Thymus (tissue), 11 donors: ENCODE measurements around the gene LARP7. TPM values are rescaled to one million over a fixed set of nuclear protein-coding genes. Genes with fewer than 3 reads are reported as not detected.
"Not testable (repeated sequence)": the region's sequence is repeated elsewhere in the genome, so short reads cannot be mapped to it uniquely, and the experiment has no call there.

Experiments used
- DNase-seq, 9 donors: peaks; one replicate each; pipeline ENCODE4 v3.0.0-alpha.2; 2013; ENCODE audit warnings: low spot score in 9 of 9, low read depth in 6 of 9, missing footprints in 1 of 9
- H3K27ac ChIP-seq, 2 donors: one replicate each; pipeline ENCODE4 v1.5.1; 2013; ENCODE audit warnings: control low read depth in 1 of 2, low read depth in 1 of 2, low read length in 1 of 2, mild to moderate bottlenecking in 1 of 2, moderate library complexity in 1 of 2
- H3K27me3 ChIP-seq, 2 donors: one replicate each; pipeline ENCODE4 v1.5.1; 2013; ENCODE audit warnings: low read length in 1 of 2; ENCODE audit not compliant: control insufficient read depth in 2 of 2, insufficient read depth in 1 of 2
- H3K36me3 ChIP-seq, 2 donors: one replicate each; pipeline ENCODE4 v1.5.1; 2013; ENCODE audit warnings: low read length in 1 of 2, mild to moderate bottlenecking in 1 of 2, moderate library complexity in 1 of 2; ENCODE audit not compliant: control insufficient read depth in 2 of 2, insufficient read depth in 2 of 2
- H3K4me1 ChIP-seq, 2 donors: one replicate each; pipeline ENCODE4 v1.5.1; 2013; ENCODE audit warnings: low read length in 2 of 2; ENCODE audit not compliant: control insufficient read depth in 2 of 2, insufficient read depth in 2 of 2
- H3K4me3 ChIP-seq, 2 donors: one replicate each; pipeline ENCODE4 v1.5.1; 2013; ENCODE audit warnings: low read length in 2 of 2, control low read depth in 1 of 2, mild to moderate bottlenecking in 1 of 2
- H3K9me3 ChIP-seq, 2 donors: one replicate each; pipeline ENCODE4 v1.5.1; 2013; ENCODE audit warnings: low read length in 1 of 2, mild to moderate bottlenecking in 1 of 2; ENCODE audit not compliant: control insufficient read depth in 2 of 2, insufficient read depth in 1 of 2
- WGBS: extraction: QIAGEN DNeasy Blood & Tissue Kit; methylation state at CpG from one replicate; pipeline ENCODE4 v1.1.7; 2013; 5-methylcytosine and 5-hydroxymethylcytosine counted together
- polyA plus RNA-seq: library from polyadenylated mRNA; stranded (reverse); fragments of 200-250 nt; gene quantifications from one replicate; pipeline ENCODE4 v1.2.3, GENCODE V29; 2013
- total RNA-seq: library from RNA; stranded (reverse); fragments of 120-200 nt; gene quantifications from one replicate; pipeline ENCODE4 v1.2.4, GENCODE V29; 2013
- donor health status: healthy.

LARP7 gene
- total and polyA plus RNA-seq, 2 donors = 74.3 to 77.1 TPM

DNA sequence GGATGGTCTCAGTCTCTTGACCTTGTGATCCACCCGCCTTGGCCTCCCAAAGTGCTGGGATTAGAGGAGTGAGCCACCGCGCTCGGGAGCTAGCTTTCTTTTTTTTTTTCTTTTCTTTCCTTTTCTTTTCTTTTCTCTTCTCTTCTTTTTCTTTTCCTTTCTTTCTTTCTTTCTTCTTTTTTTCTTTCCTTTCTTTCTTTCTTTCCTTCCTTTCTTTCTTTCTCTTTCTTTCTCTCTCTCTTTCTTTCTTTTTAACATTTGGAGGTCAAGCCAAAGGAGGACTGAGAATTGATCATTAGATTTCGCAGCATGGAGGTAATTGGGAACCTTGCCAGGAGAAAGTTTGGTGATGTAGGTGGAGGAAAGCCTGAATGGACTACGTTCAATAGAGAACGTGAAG, 67.4 kb downstream of the LARP7 start:
- H3K4me3 ChIP-seq = no peak overlapping the region
- H3K36me3 ChIP-seq = no peaks in the 10 kb centered on the region
- H3K27me3 ChIP-seq = peaks cover 27 to 65% of the 10 kb centered on the region in 2 donors
- WGBS = 81% methylated on average over 7 of the region's 7 CpGs
- no peaks in the 10 kb centered on the region for H3K9me3 ChIP-seq
- DNase-seq = no peak
- H3K27ac ChIP-seq = no peak overlapping the region
- H3K4me1 ChIP-seq = peaks cover 0 to 7% of the 10 kb centered on the region in 2 donors

DNA sequence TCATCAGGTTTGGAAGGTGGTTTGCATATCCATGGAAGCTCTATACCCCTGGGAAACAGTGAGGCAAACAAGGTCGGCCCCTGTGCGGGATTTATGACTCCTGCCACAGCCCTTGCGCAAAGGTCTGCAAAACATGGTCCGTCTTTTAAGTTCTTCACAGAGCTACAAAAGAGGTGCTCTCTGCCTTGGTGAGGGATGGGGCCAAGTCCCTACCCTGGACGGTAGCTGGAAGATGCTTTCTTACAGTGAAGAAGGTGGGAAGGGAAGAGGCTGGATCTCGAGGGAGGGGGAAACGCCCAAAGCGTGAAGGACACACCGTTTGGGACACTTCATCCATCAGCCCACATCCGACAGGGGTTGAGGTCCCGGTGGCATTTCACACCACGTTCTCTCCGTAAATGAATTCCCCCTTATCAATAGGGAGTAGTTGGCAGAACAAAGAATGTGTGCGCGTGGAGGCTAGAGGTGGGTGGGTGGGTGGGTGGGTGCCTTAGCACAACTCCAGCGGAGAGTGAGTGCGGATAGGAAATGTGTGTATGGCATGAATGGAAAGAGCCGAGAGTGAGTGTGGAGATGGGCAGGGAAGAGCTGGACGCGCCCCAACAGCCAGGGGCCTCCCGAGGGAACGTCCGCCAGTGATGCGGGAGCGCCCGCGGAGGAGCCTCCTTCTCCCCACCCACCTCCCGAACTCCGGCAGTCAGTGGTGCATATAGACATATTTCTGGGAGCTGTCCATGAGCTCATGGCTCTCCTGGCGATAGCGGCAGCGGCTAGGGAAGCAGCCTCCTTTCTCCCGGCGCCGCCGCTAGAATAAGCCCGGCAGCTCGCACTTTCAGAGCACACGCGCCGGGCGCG, 68.3 kb downstream of the LARP7 start:
- WGBS = 5% methylated on average over 43 of the region's 43 CpGs
- Histone ChIP-seq H3K9me3 (no peaks in the 10 kb centered on the region), H3K36me3 (no peaks in the 10 kb centered on the region), H3K4me1 (peaks cover 0 to 7% of the 10 kb centered on the region in 2 donors), H3K27ac (no peak overlapping the region), H3K4me3 (peak overlapping the region in 1 of 2 donors; percentile 47), H3K27me3 (peaks cover 27 to 71% of the 10 kb centered on the region in 2 donors)
- DNase-seq = no peak

DNA sequence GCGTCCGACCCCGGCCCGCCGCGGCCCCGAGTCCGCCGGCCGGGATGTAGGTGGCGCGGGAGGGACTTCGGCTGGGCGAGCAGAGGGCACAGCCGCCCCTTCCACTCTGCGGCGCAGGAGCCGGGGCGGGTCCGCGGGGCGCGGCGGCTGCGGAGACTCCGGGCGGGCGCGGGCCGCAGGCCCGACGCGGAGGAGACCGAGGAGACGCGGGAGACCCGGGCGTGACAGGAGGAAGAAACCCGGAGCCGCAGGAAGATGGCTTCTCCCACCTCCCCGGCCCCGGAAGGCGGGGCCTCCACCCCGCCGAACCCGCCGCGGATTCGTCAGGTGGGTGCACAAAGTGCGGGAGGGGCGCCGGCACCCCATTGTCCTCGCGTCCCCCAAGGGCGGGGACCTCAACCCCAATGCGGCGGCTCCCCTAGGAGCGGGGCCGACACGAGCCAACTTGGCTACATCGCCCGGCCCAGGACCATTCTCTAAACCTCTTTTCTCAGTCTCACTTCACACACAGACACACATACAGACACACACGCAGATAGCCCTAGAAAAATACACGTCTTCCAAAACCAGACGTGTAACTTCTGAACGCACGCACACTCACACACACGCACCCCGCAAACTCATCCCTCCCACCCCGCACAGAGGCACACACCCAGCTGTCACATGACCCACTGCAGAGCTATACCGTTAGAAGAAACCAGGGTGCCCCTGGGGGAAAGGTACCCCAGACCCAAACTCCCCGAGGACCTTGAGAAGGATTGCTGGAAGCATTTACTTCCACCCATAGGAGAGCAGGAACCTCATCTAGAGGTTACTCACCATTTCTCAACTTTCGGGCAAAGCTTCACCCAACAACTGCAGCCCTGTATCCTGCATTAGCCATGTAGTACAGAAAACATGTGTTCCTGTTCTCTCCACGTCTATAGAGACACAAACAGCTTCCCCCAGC, 69.2 kb downstream of the LARP7 start:
- H3K9me3 ChIP-seq, H3K27ac ChIP-seq, H3K4me1 ChIP-seq, H3K36me3 ChIP-seq: not testable (repeated sequence)
- H3K4me3 ChIP-seq = peak overlapping the region; percentile 33 to 47
- peak in 5 of 9 donors; percentile 0 to 23 (median 3) for DNase-seq
- WGBS = 2% methylated on average over 34 of the region's 74 CpGs
- peaks cover 27 to 72% of the 10 kb centered on the region in 2 donors for H3K27me3 ChIP-seq

- H3K27ac ChIP-seq = no peak overlapping the region
- 14% methylated on average over 4 of the region's 4 CpGs for WGBS
- DNase-seq = no peak
- no peaks in the 10 kb centered on the region for H3K9me3 ChIP-seq
- no peaks in the 10 kb centered on the region for H3K36me3 ChIP-seq
- H3K4me1 ChIP-seq = peaks cover 0 to 7% of the 10 kb centered on the region in 2 donors
- H3K4me3 ChIP-seq = peak overlapping the region in 1 of 2 donors; percentile 45
- H3K27me3 ChIP-seq = peaks cover 27 to 72% of the 10 kb centered on the region in 2 donors
Observed at GRCh38 chr4:112706840-112707207, 69.9 kb downstream of the LARP7 start.

Other genes starting within 250 kb of the LARP7 start
- gene NEUROG2, start 121.0 kb upstream of the LARP7 start, total RNA-seq = not detected
- gene NEUROG2, start 121.0 kb upstream of the LARP7 start, polyA plus RNA-seq = 0.02 TPM
- 23.5 TPM for gene ZGRF1, start 234 bp upstream of the LARP7 start, total RNA-seq
- 10.5 TPM for gene ZGRF1, start 234 bp upstream of the LARP7 start, polyA plus RNA-seq